ENCODE data around the gene CALML5. TPM values are rescaled to one million over a fixed set of nuclear protein-coding genes. Genes with fewer than 3 reads are reported as not detected.

The CALML5 gene
- total RNA-seq, 4 donors from 2014 or later = not detected

GRCh38 chr10:5492929-5493576 lies 6.3 kb downstream of the CALML5 start:
- no peak for TF ChIP-seq CTCF (IDR thresholded peaks at IDR 0.05; ENCODE audit: low read depth)

GRCh38 chr10:5492322-5492855 lies 7.0 kb downstream of the CALML5 start:
- no peak for TF ChIP-seq CTCF (IDR thresholded peaks at IDR 0.05; ENCODE audit: low read depth)

GRCh38 chr10:5491477-5491876 lies 7.9 kb downstream of the CALML5 start:
- no peak for TF ChIP-seq CTCF (IDR thresholded peaks at IDR 0.05; ENCODE audit: low read depth)

- TF ChIP-seq CTCF (IDR thresholded peaks at IDR 0.05; ENCODE audit: low read depth) = no peak
These were observed 8.5 kb downstream of the CALML5 start for GRCh38 chr10:5490698-5491464.

GRCh38 chr10:5490032-5490431 lies 9.3 kb downstream of the CALML5 start:
- TF ChIP-seq CTCF (IDR thresholded peaks at IDR 0.05; ENCODE audit: low read depth) = no peak

- no peak for TF ChIP-seq CTCF (IDR thresholded peaks at IDR 0.05; ENCODE audit: low read depth)
These were observed 10.9 kb downstream of the CALML5 start for GRCh38 chr10:5488272-5489161.
